ENCODE data around the gene GCKR. TPM values are rescaled to one million over a fixed set of nuclear protein-coding genes. Genes with fewer than 3 reads are reported as not detected.

Gene GCKR
- total RNA-seq, 1 donor from 2014 or later, result not detected

- no peaks in the 10 kb centered on the region for H3K36me3 ChIP-seq
- ATAC-seq, result no peak
- DNase-seq, result no peak
- H3K27me3 ChIP-seq, result peaks cover 4% of the 10 kb centered on the region
- no peak overlapping the region for H3K4me3 ChIP-seq
- no peak overlapping the region for H3K27ac ChIP-seq
- intact Hi-C loops (cut with DNase I), result no loop called here
- peaks cover 11% of the 10 kb centered on the region for H3K4me1 ChIP-seq
- TF ChIP-seq CTCF (IDR thresholded peaks at IDR 0.05), result no peak
- H3K9me3 ChIP-seq, result no peaks in the 10 kb centered on the region
Observed at GRCh38 chr2:27497288-27497627, 619 bp downstream of the GCKR start.

- DNase-seq (no peak), ATAC-seq (no peak)
- Histone ChIP-seq H3K27ac (no peak overlapping the region), H3K36me3 (no peaks in the 10 kb centered on the region), H3K4me3 (no peak overlapping the region), H3K27me3 (peaks cover 4% of the 10 kb centered on the region), H3K4me1 (peaks cover 11% of the 10 kb centered on the region), H3K9me3 (no peaks in the 10 kb centered on the region)
- intact Hi-C loops (cut with DNase I), result no loop called here
- TF ChIP-seq CTCF (IDR thresholded peaks at IDR 0.05), result no peak
Observed at GRCh38 chr2:27498975-27499374, 2.3 kb downstream of the GCKR start.

GRCh38 chr2:27501042-27501441, 4.4 kb downstream of the GCKR start:
- H3K4me1 ChIP-seq, result peaks cover 5% of the 10 kb centered on the region
- no peak for ATAC-seq
- no peak overlapping the region for H3K27ac ChIP-seq
- H3K9me3 ChIP-seq, result no peaks in the 10 kb centered on the region
- no peaks in the 10 kb centered on the region for H3K27me3 ChIP-seq
- H3K36me3 ChIP-seq, result no peaks in the 10 kb centered on the region
- TF ChIP-seq CTCF (IDR thresholded peaks at IDR 0.05), result no peak
- intact Hi-C loops (cut with DNase I), result no loop called here
- no peak overlapping the region for H3K4me3 ChIP-seq
- DNase-seq, result no peak

GRCh38 chr2:27502142-27502541, 5.5 kb downstream of the GCKR start:
- no peak for ATAC-seq
- intact Hi-C loops (cut with DNase I), result no loop called here
- Histone ChIP-seq H3K36me3 (no peaks in the 10 kb centered on the region), H3K27me3 (no peaks in the 10 kb centered on the region), H3K27ac (no peak overlapping the region), H3K4me3 (no peak overlapping the region), H3K9me3 (no peaks in the 10 kb centered on the region), H3K4me1 (no peaks in the 10 kb centered on the region)
- no peak for TF ChIP-seq CTCF (IDR thresholded peaks at IDR 0.05)
- no peak for DNase-seq

GRCh38 chr2:27506587-27506986, 9.9 kb downstream of the GCKR start:
- intact Hi-C loops (cut with DNase I), result no loop called here
- ATAC-seq (no peak), DNase-seq (no peak)
- Histone ChIP-seq H3K4me1 (no peaks in the 10 kb centered on the region), H3K27ac (no peak overlapping the region), H3K27me3 (no peaks in the 10 kb centered on the region), H3K4me3 (no peak overlapping the region), H3K36me3 (no peaks in the 10 kb centered on the region), H3K9me3 (no peaks in the 10 kb centered on the region)
- no peak for TF ChIP-seq CTCF (IDR thresholded peaks at IDR 0.05)

GRCh38 chr2:27507293-27507692, 10.7 kb downstream of the GCKR start:
- no peaks in the 10 kb centered on the region for H3K36me3 ChIP-seq
- TF ChIP-seq CTCF (IDR thresholded peaks at IDR 0.05), result no peak
- no peak for ATAC-seq
- no peak overlapping the region for H3K4me3 ChIP-seq
- no peaks in the 10 kb centered on the region for H3K4me1 ChIP-seq
- no peak overlapping the region for H3K27ac ChIP-seq
- H3K27me3 ChIP-seq, result no peaks in the 10 kb centered on the region
- no peak for DNase-seq
- intact Hi-C loops (cut with DNase I), result no loop called here
- no peaks in the 10 kb centered on the region for H3K9me3 ChIP-seq
